Measurements from ENCODE around the gene ACHE. TPM values are rescaled to one million over a fixed set of nuclear protein-coding genes. Genes with fewer than 3 reads are reported as not detected.

Gene ACHE
- total RNA-seq, 1 donor from 2014 or later, result 0.16 TPM

- no peaks in the 10 kb centered on the region for H3K9me3 Mint-ChIP-seq
- DNase-seq (peak; percentile 67), ATAC-seq (ENCODE audit: low read depth) (peak; percentile 63)
- intact Hi-C loops (cut with micrococcal nuclease), result loop anchor here (1.0 kb wide), 2 partner anchors 162 to 180 kb away; no protein-coding TSS in a partner anchor
- peaks cover 10% of the 10 kb centered on the region for H3K4me1 Mint-ChIP-seq
- H3K36me3 Mint-ChIP-seq (ENCODE audit: low read depth), result no peaks in the 10 kb centered on the region
- ChIA-PET CTCF (interaction anchor here (1.1 to 2.8 kb wide), 2 partner anchors 162 to 180 kb away, joined by 5 to 24 read pairs; no protein-coding TSS in a partner anchor), POLR2A (interaction anchor here (0.6 kb wide), 1 partner anchor 25 kb away, joined by 4 read pairs; no protein-coding TSS in a partner anchor)
- no peak for TF ChIP-seq CTCF (IDR thresholded peaks at IDR 0.05)
- H3K4me3 Mint-ChIP-seq, result peak overlapping the region; percentile 84
- H3K27ac Mint-ChIP-seq, result no peak overlapping the region
- peaks cover 35% of the 10 kb centered on the region for H3K27me3 Mint-ChIP-seq
Measured at GRCh38 chr7:100896732-100897608, 1.3 kb upstream of the ACHE start.

GRCh38 chr7:100895956-100896731, 456 bp upstream of the ACHE start:
- peak; percentile 17 for ATAC-seq (ENCODE audit: low read depth)
- ChIA-PET POLR2A (interaction anchor here (0.6 to 1.5 kb wide), 2 partner anchors 21 to 24 kb away, joined by 4 to 16 read pairs; partner anchors contain the start of gene SRRT), CTCF (interaction anchor here (0.9 to 1.4 kb wide), 2 partner anchors 190 to 241 kb away, joined by 3 to 4 read pairs; partner anchors contain the start of gene POP7)
- Mint-ChIP-seq H3K36me3 (ENCODE audit: low read depth) (no peaks in the 10 kb centered on the region), H3K27me3 (peaks cover 41% of the 10 kb centered on the region), H3K4me1 (peaks cover 14% of the 10 kb centered on the region), H3K27ac (peak overlapping the region; percentile 36), H3K4me3 (peak overlapping the region; percentile 84), H3K9me3 (no peaks in the 10 kb centered on the region)
- intact Hi-C loops (cut with micrococcal nuclease), result loop anchor here (1.0 kb wide), 1 partner anchor 9 kb away; no protein-coding TSS in a partner anchor
- DNase-seq, result no peak
- TF ChIP-seq CTCF (IDR thresholded peaks at IDR 0.05), result no peak

- Mint-ChIP-seq H3K27me3 (peaks cover 40% of the 10 kb centered on the region), H3K4me3 (peak overlapping the region; percentile 59), H3K4me1 (peaks cover 21% of the 10 kb centered on the region), H3K36me3 (ENCODE audit: low read depth) (no peaks in the 10 kb centered on the region), H3K27ac (no peak overlapping the region), H3K9me3 (no peaks in the 10 kb centered on the region)
- DNase-seq (peak; percentile 75), ATAC-seq (ENCODE audit: low read depth) (peak; percentile 35)
- intact Hi-C loops (cut with micrococcal nuclease), result loop anchor here (1.0 kb wide), 4 partner anchors 8 to 388 kb away; no protein-coding TSS in a partner anchor
- CTCF ChIA-PET, result interaction anchor here (0.9 to 2.1 kb wide), 4 partner anchors 164 to 387 kb away, joined by 3 to 13 read pairs (median 5); partner anchors contain the start of gene POP7
- no peak for TF ChIP-seq CTCF (IDR thresholded peaks at IDR 0.05)
- POLR2A ChIA-PET, result interaction anchor here (0.5 to 1.5 kb wide), 6 partner anchors 20 to 357 kb away, joined by 3 to 16 read pairs (median 3); partner anchors contain the start of genes SLC12A9 and SRRT
Measured at GRCh38 chr7:100894860-100895700, 608 bp downstream of the ACHE start.

- H3K27ac Mint-ChIP-seq, result no peak overlapping the region
- H3K9me3 Mint-ChIP-seq, result no peaks in the 10 kb centered on the region
- H3K36me3 Mint-ChIP-seq (ENCODE audit: low read depth), result no peaks in the 10 kb centered on the region
- intact Hi-C loops (cut with micrococcal nuclease), result loop anchor here (1.0 kb wide), 3 partner anchors 244 to 389 kb away; no protein-coding TSS in a partner anchor
- POLR2A ChIA-PET, result interaction anchor here (1.0 to 1.5 kb wide), 3 partner anchors 19 to 42 kb away, joined by 3 to 16 read pairs (median 3); partner anchors contain the start of genes SLC12A9 and SRRT
- TF ChIP-seq CTCF (IDR thresholded peaks at IDR 0.05), result no peak
- CTCF ChIA-PET, result interaction anchor here (1.0 to 2.1 kb wide), 3 partner anchors 165 to 388 kb away, joined by 3 to 13 read pairs (median 6); no protein-coding TSS in a partner anchor
- H3K4me1 Mint-ChIP-seq, result peaks cover 24% of the 10 kb centered on the region
- DNase-seq, result no peak
- no peak for ATAC-seq (ENCODE audit: low read depth)
- peaks cover 40% of the 10 kb centered on the region for H3K27me3 Mint-ChIP-seq
- no peak overlapping the region for H3K4me3 Mint-ChIP-seq
Measured at GRCh38 chr7:100893910-100894721, 1.6 kb downstream of the ACHE start.
